Naive B cell (primary cell): Measurements from ENCODE around the gene LAMB3. TPM values are rescaled to one million over a fixed set of nuclear protein-coding genes. Genes with fewer than 3 reads are reported as not detected.
A peak's percentile ranks its signal among the peaks of the same experiment; 100 is the strongest.

Experiments used
- ATAC-seq, 2 donors: fragments of 150-1000 bp; cut with Tn5 transposase; 2 replicates each; pipeline ENCODE4 v1.10.0; 2021; ENCODE audit warnings: low read depth in 2 of 2, mild to moderate bottlenecking in 2 of 2, moderate library complexity in 2 of 2
- DNase-seq: peaks from one replicate; pipeline ENCODE4 v3.0.0; 2022
- H3K27ac Mint-ChIP-seq, 6 donors: one replicate each; pipeline ENCODE4 v1.8.0; 2020 to 2022; ENCODE audit warnings: mild to moderate bottlenecking in 6 of 6, mixed read lengths in 6 of 6, moderate library complexity in 5 of 6, inconsistent platforms in 2 of 6
- H3K27me3 Mint-ChIP-seq, 3 donors: one replicate each; pipeline ENCODE4 v1.8.0; 2021 to 2022; ENCODE audit warnings: mixed read lengths in 3 of 3, mild to moderate bottlenecking in 1 of 3
- H3K36me3 Mint-ChIP-seq, 2 donors: one replicate each; pipeline ENCODE4 v1.8.0; 2020 to 2022; ENCODE audit warnings: mixed read lengths in 2 of 2, inconsistent platforms in 1 of 2, mild to moderate bottlenecking in 1 of 2
- H3K4me1 Mint-ChIP-seq, 3 donors: one replicate each; pipeline ENCODE4 v1.8.0; 2020 to 2022; ENCODE audit warnings: mixed read lengths in 3 of 3, inconsistent platforms in 1 of 3, mild to moderate bottlenecking in 1 of 3, moderate library complexity in 1 of 3
- H3K4me3 Mint-ChIP-seq, 8 donors: one replicate each; pipeline ENCODE4 v1.8.0; 2020 to 2022; ENCODE audit warnings: mild to moderate bottlenecking in 8 of 8, mixed read lengths in 8 of 8, moderate library complexity in 8 of 8, inconsistent platforms in 2 of 8
- H3K9me3 Mint-ChIP-seq, 7 donors: one replicate each; pipeline ENCODE4 v1.8.0; 2020 to 2022; ENCODE audit warnings: mixed read lengths in 7 of 7, mild to moderate bottlenecking in 5 of 7, inconsistent platforms in 2 of 7, moderate library complexity in 1 of 7
- polyA plus RNA-seq, 6 donors: library from polyadenylated mRNA; unstranded; fragments of 300-500 nt; fragmentation: Illumina TruSeq; gene quantifications; one replicate each; pipeline ENCODE4 v1.2.3, GENCODE V29; 2021; ENCODE audit warnings: low read depth in 6 of 6

Gene LAMB3
- polyA plus RNA-seq, 6 donors from 2014 or later, result not detected

GRCh38 chr1:209584231-209584672 lies 68.0 kb downstream of the LAMB3 start:
- Mint-ChIP-seq H3K4me1 (no peaks in the 10 kb centered on the region), H3K27me3 (peaks cover 7 to 30% (median 11%) of the 10 kb centered on the region in 3 donors), H3K9me3 (peaks cover 0 to 2% (median 0%) of the 10 kb centered on the region in 7 donors), H3K36me3 (no peaks in the 10 kb centered on the region), H3K4me3 (no peak overlapping the region), H3K27ac (no peak overlapping the region)
- ATAC-seq, result no peak
- no peak for DNase-seq

GRCh38 chr1:209583408-209583807 lies 68.8 kb downstream of the LAMB3 start, which contains the start of gene CAMK1G:
CAMK1G (plus strand) TSS chr1:209583714; CDS start chr1:209594984, 11,270 bp downstream.
- peaks cover 6 to 25% (median 7%) of the 10 kb centered on the region in 3 donors for H3K27me3 Mint-ChIP-seq
- H3K9me3 Mint-ChIP-seq, result peaks cover 0 to 2% (median 0%) of the 10 kb centered on the region in 7 donors
- no peaks in the 10 kb centered on the region for H3K4me1 Mint-ChIP-seq
- ATAC-seq (no peak), DNase-seq (no peak)
- no peaks in the 10 kb centered on the region for H3K36me3 Mint-ChIP-seq
- no peak within 1 kb of the TSS for H3K4me3 Mint-ChIP-seq
- no peak within 1 kb of the TSS for H3K27ac Mint-ChIP-seq

GRCh38 chr1:209580577-209580976 lies 71.6 kb downstream of the LAMB3 start:
- H3K9me3 Mint-ChIP-seq, result no peaks in the 10 kb centered on the region
- H3K4me1 Mint-ChIP-seq, result no peaks in the 10 kb centered on the region
- no peak for ATAC-seq
- peaks cover 6 to 8% (median 8%) of the 10 kb centered on the region in 3 donors for H3K27me3 Mint-ChIP-seq
- no peak overlapping the region for H3K4me3 Mint-ChIP-seq
- no peak for DNase-seq
- H3K36me3 Mint-ChIP-seq, result no peaks in the 10 kb centered on the region
- no peak overlapping the region for H3K27ac Mint-ChIP-seq

- DNase-seq, result no peak
- H3K4me1 Mint-ChIP-seq, result no peaks in the 10 kb centered on the region
- H3K27me3 Mint-ChIP-seq, result peaks cover 6 to 20% (median 20%) of the 10 kb centered on the region in 3 donors
- H3K27ac Mint-ChIP-seq, result no peak overlapping the region
- H3K9me3 Mint-ChIP-seq, result no peaks in the 10 kb centered on the region
- ATAC-seq, result no peak
- no peak overlapping the region for H3K4me3 Mint-ChIP-seq
- H3K36me3 Mint-ChIP-seq, result no peaks in the 10 kb centered on the region
These were observed 74.9 kb downstream of the LAMB3 start for GRCh38 chr1:209577346-209577745.

GRCh38 chr1:209576392-209577197 lies 75.6 kb downstream of the LAMB3 start:
- peak in 1 of 2 donors; percentile 39 for ATAC-seq
- Mint-ChIP-seq H3K36me3 (no peaks in the 10 kb centered on the region), H3K4me1 (no peaks in the 10 kb centered on the region), H3K9me3 (no peaks in the 10 kb centered on the region), H3K27ac (no peak overlapping the region), H3K27me3 (peaks cover 9 to 27% (median 26%) of the 10 kb centered on the region in 3 donors), H3K4me3 (no peak overlapping the region)
- DNase-seq, result peak; percentile 15

- H3K4me1 Mint-ChIP-seq, result peaks cover 0 to 9% (median 6%) of the 10 kb centered on the region in 3 donors
- no peak overlapping the region for H3K4me3 Mint-ChIP-seq
- peaks cover 39 to 64% (median 51%) of the 10 kb centered on the region in 3 donors for H3K27me3 Mint-ChIP-seq
- DNase-seq (no peak), ATAC-seq (no peak)
- H3K36me3 Mint-ChIP-seq, result no peaks in the 10 kb centered on the region
- H3K27ac Mint-ChIP-seq, result peak overlapping the region in 1 of 6 donors; percentile 50
- no peaks in the 10 kb centered on the region for H3K9me3 Mint-ChIP-seq
These were observed 81.5 kb downstream of the LAMB3 start for GRCh38 chr1:209570743-209571142.

- H3K9me3 Mint-ChIP-seq, result no peaks in the 10 kb centered on the region
- peak; percentile 34 to 60 for ATAC-seq
- H3K4me1 Mint-ChIP-seq, result peaks cover 0 to 9% (median 6%) of the 10 kb centered on the region in 3 donors
- peak overlapping the region in 1 of 6 donors; percentile 34 for H3K27ac Mint-ChIP-seq
- H3K36me3 Mint-ChIP-seq, result no peaks in the 10 kb centered on the region
- peak; percentile 23 for DNase-seq
- no peak overlapping the region for H3K4me3 Mint-ChIP-seq
- H3K27me3 Mint-ChIP-seq, result peaks cover 49 to 74% (median 55%) of the 10 kb centered on the region in 3 donors
These were observed 82.6 kb downstream of the LAMB3 start for GRCh38 chr1:209569455-209570207.

- H3K27me3 Mint-ChIP-seq, result peaks cover 47 to 79% (median 65%) of the 10 kb centered on the region in 3 donors
- H3K36me3 Mint-ChIP-seq, result no peaks in the 10 kb centered on the region
- no peak overlapping the region for H3K27ac Mint-ChIP-seq
- H3K9me3 Mint-ChIP-seq, result no peaks in the 10 kb centered on the region
- H3K4me3 Mint-ChIP-seq, result no peak overlapping the region
- ATAC-seq, result no peak
- DNase-seq, result no peak
- H3K4me1 Mint-ChIP-seq, result peaks cover 0 to 9% (median 6%) of the 10 kb centered on the region in 3 donors
These were observed 84.5 kb downstream of the LAMB3 start for GRCh38 chr1:209567698-209568175.

- H3K36me3 Mint-ChIP-seq, result no peaks in the 10 kb centered on the region
- H3K27ac Mint-ChIP-seq, result peak overlapping the region in 1 of 6 donors; percentile 3
- H3K4me1 Mint-ChIP-seq, result peaks cover 0 to 9% (median 6%) of the 10 kb centered on the region in 3 donors
- peak; percentile 46 to 66 for ATAC-seq
- peak; percentile 23 for DNase-seq
- H3K27me3 Mint-ChIP-seq, result peaks cover 37 to 74% (median 65%) of the 10 kb centered on the region in 3 donors
- H3K4me3 Mint-ChIP-seq, result no peak overlapping the region
- no peaks in the 10 kb centered on the region for H3K9me3 Mint-ChIP-seq
These were observed 86.2 kb downstream of the LAMB3 start for GRCh38 chr1:209565759-209566678.

Other genes with a start within 250 kb of the LAMB3 start
- not detected for gene CAMK1G, start 68.7 kb downstream of the LAMB3 start, polyA plus RNA-seq
- gene G0S2, start 23.0 kb upstream of the LAMB3 start, polyA plus RNA-seq, result 1 to 10 TPM in 2 of 6 donors, not detected in 4; 1.4 to 4.7 TPM
- gene HSD11B1, start 52.4 kb upstream of the LAMB3 start, polyA plus RNA-seq, result not detected
- 100 to 1,000 TPM; 161 to 281 (median 243) TPM for gene TRAF3IP3, start 103.6 kb upstream of the LAMB3 start, polyA plus RNA-seq
- gene C1orf74, start 132.1 kb upstream of the LAMB3 start, polyA plus RNA-seq, result 1 to 10 TPM in 1 of 6 donors, under 1 TPM in 5; 0.45 to 1.9 (median 0.66) TPM
- gene IRF6, start 153.7 kb upstream of the LAMB3 start, polyA plus RNA-seq, result 1 to 10 TPM in 4 of 6 donors, under 1 TPM in 1, not detected in 1; 0.54 to 2.4 (median 1.8) TPM
- 10 to 100 TPM in 1 of 6 donors, 1 to 10 TPM in 5; 4.1 to 11.9 (median 6.8) TPM for gene UTP25, start 175.5 kb upstream of the LAMB3 start, polyA plus RNA-seq